T-cell (primary cell): Measurements from ENCODE around the gene APOBEC3F. TPM values are rescaled to one million over a fixed set of nuclear protein-coding genes. Genes with fewer than 3 reads are reported as not detected.
A peak's percentile ranks its signal among the peaks of the same experiment; 100 is the strongest.

Experiments used
- ATAC-seq, 4 experiments: fragments of 200-7000 bp in 3 of 4; fragments of 150-1000 bp in 1 of 4; cut with Tn5 transposase; replicated peaks in 1 of 4; 1 replicate in 3 of 4; 2 replicates in 1 of 4; pipeline ENCODE4 v1.10.0; 2021; ENCODE audit warnings: moderate library complexity in 3 of 4, mild to moderate bottlenecking in 2 of 4, moderate number of reproducible peaks in 1 of 4
- CTCF ChIA-PET, 2 donors: fragments of 300-600 bp; sonication (Branson Sonifier 250); formaldehyde crosslinking; loops; one replicate each; lab custom pipeline; 2022; ENCODE audit warnings: antibody characterized with exemption in 2 of 2; lab: Charles Lee
- POLR2A ChIA-PET, 2 donors: fragments of 300-600 bp; sonication (Branson Sonifier 250); formaldehyde crosslinking; loops; one replicate each; lab custom pipeline; 2022; ENCODE audit warnings: antibody characterized with exemption in 2 of 2; lab: Charles Lee
- DNase-seq, 35 experiments: peaks; one replicate each; pipeline versions ENCODE4 v3.0.0 to v3.0.0-alpha.2; 2013 to 2023
- H3K27ac ChIP-seq: one replicate; pipeline ENCODE4 v1.5.1; 2013; ENCODE audit warnings: low read length
- H3K27me3 ChIP-seq, 2 experiments: replicated peaks in 1 of 2; 1 replicate in 1 of 2; 2 replicates in 1 of 2; pipeline versions ENCODE4 v1.6.1 to v1.7.0; 2013; ENCODE audit warnings: low read length in 1 of 2, mixed read lengths in 1 of 2; ENCODE audit not compliant: control insufficient read depth in 2 of 2, insufficient read depth in 2 of 2; ENCODE audit errors: extremely low read depth in 1 of 2
- H3K36me3 ChIP-seq, 2 donors: 1 replicate in 1 of 2; 2 replicates in 1 of 2; pipeline versions ENCODE4 v1.6.1 to v1.7.0; 2013; ENCODE audit warnings: low read length in 1 of 2; ENCODE audit not compliant: control insufficient read depth in 2 of 2, insufficient read depth in 1 of 2; ENCODE audit errors: extremely low read depth in 1 of 2
- H3K4me1 ChIP-seq, 2 experiments: 1 replicate in 1 of 2; 2 replicates in 1 of 2; pipeline versions ENCODE4 v1.6.1 to v1.7.0; 2013; ENCODE audit warnings: low read length in 2 of 2, mixed read lengths in 1 of 2; ENCODE audit not compliant: insufficient read depth in 2 of 2, control insufficient read depth in 1 of 2; ENCODE audit errors: extremely low read depth in 1 of 2
- H3K4me3 ChIP-seq, 2 donors: 1 replicate in 1 of 2; 2 replicates in 1 of 2; pipeline versions ENCODE4 v1.5.1 to v1.7.0; 2013; ENCODE audit warnings: mild to moderate bottlenecking in 2 of 2, low read length in 1 of 2, moderate library complexity in 1 of 2; ENCODE audit not compliant: control insufficient read depth in 1 of 2; ENCODE audit errors: extremely low read depth in 1 of 2
- H3K9me3 ChIP-seq: 2 replicates; pipeline ENCODE4 v1.7.0; 2013
- H3K27ac Mint-ChIP-seq, 2 donors: one replicate each; pipeline ENCODE4 v1.8.0; 2020 to 2021; ENCODE audit warnings: mild to moderate bottlenecking in 2 of 2, mixed read lengths in 2 of 2
- H3K27me3 Mint-ChIP-seq, 2 donors: one replicate each; pipeline ENCODE4 v1.8.0; 2021 to 2022; ENCODE audit warnings: mixed read lengths in 2 of 2
- H3K36me3 Mint-ChIP-seq: one replicate; pipeline ENCODE4 v1.8.0; 2021; ENCODE audit warnings: mixed read lengths
- H3K4me1 Mint-ChIP-seq, 3 donors: one replicate each; pipeline ENCODE4 v1.8.0; 2020 to 2022; ENCODE audit warnings: mixed read lengths in 3 of 3, mild to moderate bottlenecking in 1 of 3
- H3K4me3 Mint-ChIP-seq, 3 donors: one replicate each; pipeline ENCODE4 v1.8.0; 2020 to 2022; ENCODE audit warnings: mild to moderate bottlenecking in 3 of 3, mixed read lengths in 3 of 3, moderate library complexity in 3 of 3
- H3K9me3 Mint-ChIP-seq, 3 donors: one replicate each; pipeline ENCODE4 v1.8.0; 2020 to 2022; ENCODE audit warnings: mixed read lengths in 3 of 3
- WGBS: methylation state at CpG from one replicate; pipeline ENCODE4 v1.1.5; 2013; ENCODE audit warnings: missing lambda C conversion rate; ENCODE audit not compliant: insufficient coverage; 5-methylcytosine and 5-hydroxymethylcytosine counted together
- total RNA-seq, 35 experiments: library from RNA in 6 of 35; stranded (reverse) in 6 of 35; fragments of 120-200 nt in 1 of 35; gene quantifications; one replicate each; pipeline versions ENCODE4 v1.2.1 to v1.2.4 and lab custom pipeline; 2013 to 2026

The APOBEC3F gene
- total RNA-seq, 5 donors from 2014 or later (not counting 1 experiment from before 2014, with no cell fraction given) = 14.3 to 29.1 (median 18.5) TPM

GRCh38 chr22:39091126-39092081, 50.7 kb downstream of the APOBEC3F start:
- peaks cover 22 to 99% of the 10 kb centered on the region in 2 experiments for H3K4me1 ChIP-seq
- 62% methylated on average over 12 of the region's 23 CpGs for WGBS
- peaks cover 0 to 8% of the 10 kb centered on the region in 2 donors for H3K36me3 ChIP-seq
- H3K36me3 Mint-ChIP-seq = peaks cover 15% of the 10 kb centered on the region
- peak in 3 of 35 experiments; percentile 26 to 69 (median 28) for DNase-seq
- H3K4me3 Mint-ChIP-seq = peak overlapping the region; percentile 64 to 78 (median 73)
- H3K4me3 ChIP-seq = peak overlapping the region in 1 of 2 donors; percentile 46
- CTCF ChIA-PET = no interaction called here
- no peak for ATAC-seq
- H3K9me3 ChIP-seq = no peaks in the 10 kb centered on the region
- H3K27me3 Mint-ChIP-seq = no peaks in the 10 kb centered on the region
- peaks cover 85 to 90% (median 88%) of the 10 kb centered on the region in 3 donors for H3K4me1 Mint-ChIP-seq
- peak overlapping the region; percentile 99 for H3K27ac ChIP-seq
- POLR2A ChIA-PET = no interaction called here
- H3K9me3 Mint-ChIP-seq = no peaks in the 10 kb centered on the region
- peak overlapping the region; percentile 92 to 98 for H3K27ac Mint-ChIP-seq
- no peaks in the 10 kb centered on the region for H3K27me3 ChIP-seq

- no peak for ATAC-seq
- no peaks in the 10 kb centered on the region for H3K9me3 Mint-ChIP-seq
These were observed 51.6 kb downstream of the APOBEC3F start for GRCh38 chr22:39092111-39092862.

GRCh38 chr22:39094717-39095389, 54.2 kb downstream of the APOBEC3F start:
- POLR2A ChIA-PET = interaction anchor here (0.5 to 0.7 kb wide), 8 partner anchors 20 to 1901 kb away, joined by 3 to 7 read pairs (median 4); no protein-coding TSS in a partner anchor
- peak overlapping the region in 1 of 3 donors; percentile 41 for H3K4me3 Mint-ChIP-seq
- peaks cover 32 to 99% of the 10 kb centered on the region in 2 experiments for H3K4me1 ChIP-seq
- H3K36me3 Mint-ChIP-seq = no peaks in the 10 kb centered on the region
- peak in 27 of 35 experiments; percentile 28 to 72 (median 42) for DNase-seq
- peaks cover 84 to 94% (median 92%) of the 10 kb centered on the region in 3 donors for H3K4me1 Mint-ChIP-seq
- H3K9me3 Mint-ChIP-seq = no peaks in the 10 kb centered on the region
- no peaks in the 10 kb centered on the region for H3K27me3 ChIP-seq
- H3K4me3 ChIP-seq = peak overlapping the region in 1 of 2 donors; percentile 11
- H3K27ac Mint-ChIP-seq = peak overlapping the region; percentile 88 to 91
- WGBS = 12% methylated on average over 5 of the region's 14 CpGs
- H3K27me3 Mint-ChIP-seq = no peaks in the 10 kb centered on the region
- ATAC-seq = peak in 1 of 4 experiments; percentile 16
- H3K9me3 ChIP-seq = no peaks in the 10 kb centered on the region
- CTCF ChIA-PET = interaction anchor here in 1 of 2 donors (0.6 to 1.4 kb wide), 8 partner anchors 14 to 814 kb away, joined by 3 to 8 read pairs (median 4); no protein-coding TSS in a partner anchor
- H3K27ac ChIP-seq = peak overlapping the region; percentile 74
- no peaks in the 10 kb centered on the region for H3K36me3 ChIP-seq

More at GRCh38 chr22:39092111-39092862, 51.6 kb downstream of the APOBEC3F start:
- Histone ChIP-seq H3K4me1 (peaks cover 28 to 99% of the 10 kb centered on the region in 2 experiments), H3K9me3 (no peaks in the 10 kb centered on the region), H3K27me3 (no peaks in the 10 kb centered on the region), H3K36me3 (peaks cover 0 to 1% of the 10 kb centered on the region in 2 donors), H3K27ac (peak overlapping the region; percentile 99), H3K4me3 (no peak overlapping the region)
- peaks cover 87 to 93% (median 93%) of the 10 kb centered on the region in 3 donors for H3K4me1 Mint-ChIP-seq
- peaks cover 9% of the 10 kb centered on the region for H3K36me3 Mint-ChIP-seq
- 46% methylated on average over 7 of the region's 8 CpGs for WGBS
- H3K27me3 Mint-ChIP-seq = no peaks in the 10 kb centered on the region
- peak overlapping the region; percentile 2 to 78 (median 49) for H3K4me3 Mint-ChIP-seq
- DNase-seq = no peak
- H3K27ac Mint-ChIP-seq = peak overlapping the region; percentile 92 to 98
- ChIA-PET CTCF (no interaction called here), POLR2A (interaction anchor here in 1 of 2 donors (0.5 kb wide), 1 partner anchor 207 kb away, joined by 3 read pairs; no protein-coding TSS in a partner anchor)

- CTCF ChIA-PET = no interaction called here
- peaks cover 84 to 92% (median 88%) of the 10 kb centered on the region in 3 donors for H3K4me1 Mint-ChIP-seq
- H3K36me3 Mint-ChIP-seq = no peaks in the 10 kb centered on the region
- H3K4me3 Mint-ChIP-seq = peak overlapping the region in 2 of 3 donors; percentile 41 to 45
- ATAC-seq (no peak), DNase-seq (no peak)
- POLR2A ChIA-PET = interaction anchor here in 1 of 2 donors (0.5 kb wide), 1 partner anchor 74 kb away, joined by 3 read pairs; no protein-coding TSS in a partner anchor
- Histone ChIP-seq H3K36me3 (no peaks in the 10 kb centered on the region), H3K27ac (peak overlapping the region; percentile 95), H3K9me3 (no peaks in the 10 kb centered on the region), H3K4me1 (peaks cover 21 to 96% of the 10 kb centered on the region in 2 experiments), H3K27me3 (no peaks in the 10 kb centered on the region), H3K4me3 (no peak overlapping the region)
- 83% methylated on average over 1 of the region's 3 CpGs for WGBS
- peak overlapping the region; percentile 83 to 91 for H3K27ac Mint-ChIP-seq
- no peaks in the 10 kb centered on the region for H3K9me3 Mint-ChIP-seq
- H3K27me3 Mint-ChIP-seq = no peaks in the 10 kb centered on the region
These were observed 55.3 kb downstream of the APOBEC3F start for GRCh38 chr22:39095971-39096370.

- H3K4me3 Mint-ChIP-seq = peak within 1 kb of the TSS; percentile 36 to 64 (median 56)
- ATAC-seq = peak in 2 of 4 experiments; percentile 15 to 33
These were observed 56.7 kb downstream of the APOBEC3F start, which contains the start of gene APOBEC3H for GRCh38 chr22:39097098-39098020. TSS of gene APOBEC3H (plus strand) at chr22:39097244. CDS start at chr22:39100279, 3,035 bp downstream.

More at GRCh38 chr22:39097098-39098020, 56.7 kb downstream of the APOBEC3F start, which contains the start of gene APOBEC3H:
- POLR2A ChIA-PET = interaction anchor here in 1 of 2 donors (1.2 kb wide), 1 partner anchor 17 kb away, joined by 3 read pairs; no protein-coding TSS in a partner anchor
- H3K4me1 ChIP-seq = peaks cover 17 to 82% of the 10 kb centered on the region in 2 experiments
- WGBS = 34% methylated on average over 4 of the region's 9 CpGs
- H3K9me3 ChIP-seq = no peaks in the 10 kb centered on the region
- DNase-seq = peak in 2 of 35 experiments; percentile 20 to 69
- no peaks in the 10 kb centered on the region for H3K27me3 ChIP-seq
- CTCF ChIA-PET = interaction anchor here in 1 of 2 donors (0.6 kb wide), 1 partner anchor 378 kb away, joined by 5 read pairs; no protein-coding TSS in a partner anchor
- Mint-ChIP-seq H3K27me3 (no peaks in the 10 kb centered on the region), H3K36me3 (no peaks in the 10 kb centered on the region), H3K4me1 (peaks cover 73 to 80% (median 74%) of the 10 kb centered on the region in 3 donors), H3K27ac (peak within 1 kb of the TSS; percentile 92 to 94), H3K9me3 (no peaks in the 10 kb centered on the region)
- no peaks in the 10 kb centered on the region for H3K36me3 ChIP-seq
- H3K4me3 ChIP-seq = peak within 1 kb of the TSS in 1 of 2 donors; percentile 22
- peak within 1 kb of the TSS; percentile 95 for H3K27ac ChIP-seq
